ENCODE results near the gene CDH4.

The CDH4 gene

GRCh38 chr20:61973515-61974356 is 721.7 kb downstream of the CDH4 start:
- Histone ChIP-seq H3F3A (ENCODE audit: insufficient read depth) (no peaks in the 10 kb centered on the region), H3K9me2 (replicated peaks; ENCODE audit: insufficient read depth, low read length) (no peaks in the 10 kb centered on the region), H3K9ac (ENCODE audit: low read length) (no peak overlapping the region), H4K20me1 (ENCODE audit: low read depth, low read length) (no peaks in the 10 kb centered on the region), H3K79me2 (ENCODE audit: insufficient read depth, low read length) (no peaks in the 10 kb centered on the region), H3K27me3 (ENCODE audit: low read length) (no peaks in the 10 kb centered on the region), H3K36me3 (ENCODE audit: low read length) (no peaks in the 10 kb centered on the region), H2AFZ (ENCODE audit: low read depth, low read length, severe bottlenecking) (no peak overlapping the region), H3K27ac (ENCODE audit: low read depth, low read length) (no peak overlapping the region), H3K4me3 (ENCODE audit: insufficient read depth, low read length, poor library complexity, severe bottlenecking) (no peak overlapping the region), H3K4me2 (ENCODE audit: low read depth, low read length, poor library complexity, severe bottlenecking) (no peak overlapping the region), H3K9me3 (ENCODE audit: insufficient read depth, low read length) (no peaks in the 10 kb centered on the region)
- TF ChIP-seq EZH2phosphoT487 (conservative IDR thresholded peaks at IDR 0.05; ENCODE audit: low read length) (no peak), CTCF (IDR thresholded peaks at IDR 0.05; ENCODE audit: insufficient read depth, low read length, poor library complexity, severe bottlenecking) (no peak)

GRCh38 chr20:61974357-61974665 is 722.2 kb downstream of the CDH4 start:
- H3K4me2 ChIP-seq (ENCODE audit: low read depth, low read length, poor library complexity, severe bottlenecking): no peak overlapping the region
- no peaks in the 10 kb centered on the region for H3F3A ChIP-seq (ENCODE audit: insufficient read depth)
- no peak for TF ChIP-seq EZH2phosphoT487 (conservative IDR thresholded peaks at IDR 0.05; ENCODE audit: low read length)
- TF ChIP-seq CTCF (IDR thresholded peaks at IDR 0.05; ENCODE audit: insufficient read depth, low read length, poor library complexity, severe bottlenecking): no peak
- no peaks in the 10 kb centered on the region for H3K9me2 ChIP-seq (replicated peaks; ENCODE audit: insufficient read depth, low read length)
- H4K20me1 ChIP-seq (ENCODE audit: low read depth, low read length): no peaks in the 10 kb centered on the region
- H3K27ac ChIP-seq (ENCODE audit: low read depth, low read length): no peak overlapping the region
- H3K36me3 ChIP-seq (ENCODE audit: low read length): no peaks in the 10 kb centered on the region
- no peaks in the 10 kb centered on the region for H3K79me2 ChIP-seq (ENCODE audit: insufficient read depth, low read length)
- H2AFZ ChIP-seq (ENCODE audit: low read depth, low read length, severe bottlenecking): no peak overlapping the region
- no peaks in the 10 kb centered on the region for H3K27me3 ChIP-seq (ENCODE audit: low read length)
- no peaks in the 10 kb centered on the region for H3K9me3 ChIP-seq (ENCODE audit: insufficient read depth, low read length)
- no peak overlapping the region for H3K9ac ChIP-seq (ENCODE audit: low read length)
- H3K4me3 ChIP-seq (ENCODE audit: insufficient read depth, low read length, poor library complexity, severe bottlenecking): no peak overlapping the region

- H3F3A ChIP-seq (ENCODE audit: insufficient read depth): no peaks in the 10 kb centered on the region
- H3K27ac ChIP-seq (ENCODE audit: low read depth, low read length): no peak overlapping the region
- H3K4me2 ChIP-seq (ENCODE audit: low read depth, low read length, poor library complexity, severe bottlenecking): no peak overlapping the region
- no peaks in the 10 kb centered on the region for H3K79me2 ChIP-seq (ENCODE audit: insufficient read depth, low read length)
- TF ChIP-seq CTCF (IDR thresholded peaks at IDR 0.05; ENCODE audit: insufficient read depth, low read length, poor library complexity, severe bottlenecking) (no peak), EZH2phosphoT487 (conservative IDR thresholded peaks at IDR 0.05; ENCODE audit: low read length) (no peak)
- no peaks in the 10 kb centered on the region for H3K27me3 ChIP-seq (ENCODE audit: low read length)
- H3K9me2 ChIP-seq (replicated peaks; ENCODE audit: insufficient read depth, low read length): no peaks in the 10 kb centered on the region
- H4K20me1 ChIP-seq (ENCODE audit: low read depth, low read length): no peaks in the 10 kb centered on the region
- H2AFZ ChIP-seq (ENCODE audit: low read depth, low read length, severe bottlenecking): no peak overlapping the region
- H3K4me3 ChIP-seq (ENCODE audit: insufficient read depth, low read length, poor library complexity, severe bottlenecking): no peak overlapping the region
- no peaks in the 10 kb centered on the region for H3K36me3 ChIP-seq (ENCODE audit: low read length)
- no peaks in the 10 kb centered on the region for H3K9me3 ChIP-seq (ENCODE audit: insufficient read depth, low read length)
- H3K9ac ChIP-seq (ENCODE audit: low read length): no peak overlapping the region
Measured at GRCh38 chr20:61975407-61976129, 723.5 kb downstream of the CDH4 start.
